ENCODE data around the gene CC2D2B. TPM values are rescaled to one million over a fixed set of nuclear protein-coding genes. Genes with fewer than 3 reads are reported as not detected.
A peak's percentile ranks its signal among the peaks of the same experiment; 100 is the strongest.
"Not testable (repeated sequence)": the region's sequence is repeated elsewhere in the genome, so short reads cannot be mapped to it uniquely, and the experiment has no call there.

The CC2D2B gene
- not detected in 2 replicates for total RNA-seq (2014; rRNA removed; shearing (Covaris generic))

- DNase-seq (ENCODE audit: low spot score), result peak; percentile 82
Observed at GRCh38 chr10:95907456-95908253, at the start of gene CC2D2B. TSS of gene CC2D2B (plus strand) at chr10:95907975. CDS start at chr10:95911324, 3,349 bp downstream.

GRCh38 chr10:95860166-95860940 is 47.4 kb upstream of the CC2D2B start:
- DNase-seq (ENCODE audit: low spot score), result no peak

GRCh38 chr10:95861386-95861785 is 46.4 kb upstream of the CC2D2B start:
- DNase-seq (ENCODE audit: low spot score), result no peak

- peak; percentile 60 for DNase-seq (ENCODE audit: low spot score)
Observed at GRCh38 chr10:95864906-95865813, 42.6 kb upstream of the CC2D2B start.

- no peak for DNase-seq (ENCODE audit: low spot score)
Observed at GRCh38 chr10:95865814-95866466, 41.8 kb upstream of the CC2D2B start.

GRCh38 chr10:95866467-95866842 is 41.3 kb upstream of the CC2D2B start:
- DNase-seq (ENCODE audit: low spot score), result no peak

GRCh38 chr10:95867866-95868265 is 39.9 kb upstream of the CC2D2B start:
- DNase-seq (ENCODE audit: low spot score), result no peak

GRCh38 chr10:95872158-95872711 is 35.5 kb upstream of the CC2D2B start:
- no peak for DNase-seq (ENCODE audit: low spot score)

GRCh38 chr10:95873139-95873538 is 34.6 kb upstream of the CC2D2B start:
- DNase-seq (ENCODE audit: low spot score), result no peak

GRCh38 chr10:95873651-95874050 is 34.1 kb upstream of the CC2D2B start:
- DNase-seq (ENCODE audit: low spot score), result no peak

- DNase-seq (ENCODE audit: low spot score), result not testable (repeated sequence)
Observed at GRCh38 chr10:95874783-95875182, 33.0 kb upstream of the CC2D2B start.

- no peak for DNase-seq (ENCODE audit: low spot score)
Observed at GRCh38 chr10:95876756-95877155, 31.0 kb upstream of the CC2D2B start.

- DNase-seq (ENCODE audit: low spot score), result no peak
Observed at GRCh38 chr10:95877881-95878280, 29.9 kb upstream of the CC2D2B start.

- no peak for DNase-seq (ENCODE audit: low spot score)
Observed at GRCh38 chr10:95880704-95881103, 27.1 kb upstream of the CC2D2B start.

- no peak for DNase-seq (ENCODE audit: low spot score)
Observed at GRCh38 chr10:95881316-95881715, 26.5 kb upstream of the CC2D2B start.

- DNase-seq (ENCODE audit: low spot score), result no peak
Observed at GRCh38 chr10:95889830-95890229, 17.9 kb upstream of the CC2D2B start.

GRCh38 chr10:95896071-95896850 is 11.5 kb upstream of the CC2D2B start:
- DNase-seq (ENCODE audit: low spot score), result no peak

- not testable (repeated sequence) for DNase-seq (ENCODE audit: low spot score)
Observed at GRCh38 chr10:95905897-95906580, 1.7 kb upstream of the CC2D2B start.

GRCh38 chr10:95906677-95907455 is 909 bp upstream of the CC2D2B start:
- peak; percentile 72 for DNase-seq (ENCODE audit: low spot score)

Measured in HT-29 (cell line).